IMR-90 (cell line): ENCODE data around the gene B4GALT1.

Source experiments
- BHLHE40 ChIP-seq: fragments of 150-350 bp; IDR thresholded peaks from 2 replicates; pipeline ENCODE4 v1.6.1; 2016; ENCODE audit warnings: mild to moderate bottlenecking, low read depth, low read length
- CEBPB ChIP-seq: IDR thresholded peaks from 2 replicates; pipeline ENCODE4 v1.6.1; 2012; ENCODE audit warnings: low read depth, low read length, improper control_type of control experiment
- MAFK ChIP-seq: IDR thresholded peaks from 2 replicates; pipeline ENCODE4 v1.6.1; 2012; ENCODE audit warnings: low read depth, low read length, improper control_type of control experiment
- MAZ ChIP-seq: IDR thresholded peaks from 2 replicates; pipeline ENCODE4 v1.6.1; 2012; ENCODE audit warnings: low read depth, mild to moderate bottlenecking, low read length, improper control_type of control experiment, moderate library complexity, borderline replicate concordance
- MXI1 ChIP-seq: IDR thresholded peaks from 2 replicates; pipeline ENCODE4 v1.6.1; 2012; ENCODE audit warnings: low read depth, mild to moderate bottlenecking, low read length, moderate library complexity, borderline replicate concordance
- POLR2A ChIP-seq: IDR thresholded peaks from 2 replicates; pipeline ENCODE4 v1.6.1; 2012; ENCODE audit warnings: mild to moderate bottlenecking, low read depth, low read length
- RAD21 ChIP-seq: IDR thresholded peaks from 2 replicates; pipeline ENCODE4 v1.6.1; 2012; ENCODE audit warnings: low read length, improper control_type of control experiment
- RCOR1 ChIP-seq: IDR thresholded peaks from 2 replicates; pipeline ENCODE4 v1.6.1; 2012; ENCODE audit warnings: mild to moderate bottlenecking, low read length, improper control_type of control experiment; ENCODE audit not compliant: insufficient replicate concordance
- RFX5 ChIP-seq: IDR thresholded peaks from 2 replicates; pipeline ENCODE4 v1.8.0; 2012; ENCODE audit warnings: low read depth, mild to moderate bottlenecking, low read length, moderate library complexity
- TF ChIP-seq, protein P1 (sequence below): conservative IDR thresholded peaks from 2 replicates; pipeline ENCODE4 v1.5.1; 2012; ENCODE audit warnings: mild to moderate bottlenecking, low read depth, low read length, improper control_type of control experiment
- TF ChIP-seq, protein P2 (sequence below): fragments of 150-350 bp; IDR thresholded peaks from 2 replicates; pipeline ENCODE4 v1.6.1; 2016; ENCODE audit warnings: low read depth, mild to moderate bottlenecking, low read length, moderate library complexity, borderline replicate concordance
- TF ChIP-seq, protein P3 (sequence below): fragments of 150-350 bp; IDR thresholded peaks from 2 replicates; pipeline ENCODE4 v1.6.1; 2017; ENCODE audit warnings: mild to moderate bottlenecking, antibody characterized with exemption, low read length, low read depth

DNA sequence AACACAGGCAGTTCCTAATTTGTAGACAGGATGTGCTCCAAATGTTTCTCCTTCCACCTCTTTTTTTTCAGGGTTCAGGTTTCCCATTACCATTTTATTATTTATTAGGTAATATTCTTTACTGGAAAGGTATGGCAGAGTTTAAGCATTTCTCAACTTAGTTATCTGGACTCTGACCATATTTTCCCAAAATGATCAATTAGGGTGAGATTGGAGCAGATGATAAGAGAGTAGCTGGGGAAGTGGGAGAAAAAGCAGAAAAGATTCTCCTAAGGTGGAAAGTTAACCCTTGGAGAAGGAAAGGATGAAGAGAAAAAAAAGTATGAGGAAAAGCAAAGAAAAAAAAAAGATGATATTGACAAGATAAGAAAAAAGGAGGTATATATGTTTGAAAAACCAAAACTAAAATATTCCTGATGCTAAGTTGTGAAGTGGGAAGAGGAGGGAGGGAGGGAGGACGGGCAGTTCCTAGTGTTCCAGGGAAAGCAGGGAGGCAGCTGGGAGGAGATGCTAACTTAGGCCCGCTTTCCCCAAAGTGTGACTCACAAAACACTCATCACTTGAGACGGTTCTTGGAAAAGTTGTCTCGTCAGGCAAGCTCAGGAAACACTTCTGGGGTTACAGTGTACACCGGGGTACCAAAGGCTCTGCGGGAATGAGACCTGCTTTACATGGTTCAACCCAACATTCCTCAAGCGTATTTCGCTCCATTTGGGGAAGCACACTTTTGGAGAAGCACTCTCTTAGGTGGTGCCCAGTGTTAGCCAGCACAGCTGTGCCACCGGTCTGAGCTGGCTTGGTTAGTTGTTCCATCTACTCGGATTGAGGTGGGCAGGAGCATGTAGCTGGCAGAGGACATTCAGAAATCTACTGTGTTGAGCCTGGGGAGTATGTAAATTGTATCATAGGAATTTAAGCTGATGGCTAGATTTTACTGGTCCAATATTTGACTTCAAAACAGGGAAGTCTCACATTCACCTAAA is 35.1 kb downstream of the B4GALT1 start:
- peak; percentile 15; the same call in 1 of the 2 replicates for TF ChIP-seq RAD21
- no peak for TF ChIP-seq CEBPB
- TF ChIP-seq, protein P1, sequence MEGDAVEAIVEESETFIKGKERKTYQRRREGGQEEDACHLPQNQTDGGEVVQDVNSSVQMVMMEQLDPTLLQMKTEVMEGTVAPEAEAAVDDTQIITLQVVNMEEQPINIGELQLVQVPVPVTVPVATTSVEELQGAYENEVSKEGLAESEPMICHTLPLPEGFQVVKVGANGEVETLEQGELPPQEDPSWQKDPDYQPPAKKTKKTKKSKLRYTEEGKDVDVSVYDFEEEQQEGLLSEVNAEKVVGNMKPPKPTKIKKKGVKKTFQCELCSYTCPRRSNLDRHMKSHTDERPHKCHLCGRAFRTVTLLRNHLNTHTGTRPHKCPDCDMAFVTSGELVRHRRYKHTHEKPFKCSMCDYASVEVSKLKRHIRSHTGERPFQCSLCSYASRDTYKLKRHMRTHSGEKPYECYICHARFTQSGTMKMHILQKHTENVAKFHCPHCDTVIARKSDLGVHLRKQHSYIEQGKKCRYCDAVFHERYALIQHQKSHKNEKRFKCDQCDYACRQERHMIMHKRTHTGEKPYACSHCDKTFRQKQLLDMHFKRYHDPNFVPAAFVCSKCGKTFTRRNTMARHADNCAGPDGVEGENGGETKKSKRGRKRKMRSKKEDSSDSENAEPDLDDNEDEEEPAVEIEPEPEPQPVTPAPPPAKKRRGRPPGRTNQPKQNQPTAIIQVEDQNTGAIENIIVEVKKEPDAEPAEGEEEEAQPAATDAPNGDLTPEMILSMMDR = no peak
- TF ChIP-seq, protein P2, sequence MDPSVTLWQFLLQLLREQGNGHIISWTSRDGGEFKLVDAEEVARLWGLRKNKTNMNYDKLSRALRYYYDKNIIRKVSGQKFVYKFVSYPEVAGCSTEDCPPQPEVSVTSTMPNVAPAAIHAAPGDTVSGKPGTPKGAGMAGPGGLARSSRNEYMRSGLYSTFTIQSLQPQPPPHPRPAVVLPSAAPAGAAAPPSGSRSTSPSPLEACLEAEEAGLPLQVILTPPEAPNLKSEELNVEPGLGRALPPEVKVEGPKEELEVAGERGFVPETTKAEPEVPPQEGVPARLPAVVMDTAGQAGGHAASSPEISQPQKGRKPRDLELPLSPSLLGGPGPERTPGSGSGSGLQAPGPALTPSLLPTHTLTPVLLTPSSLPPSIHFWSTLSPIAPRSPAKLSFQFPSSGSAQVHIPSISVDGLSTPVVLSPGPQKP = no peak
- no peak for TF ChIP-seq BHLHE40
- no peak for TF ChIP-seq POLR2A
- TF ChIP-seq MAZ = 0 out of 2 replicates have a peak, but pooled peaks have one; percentile 18
- no peak for TF ChIP-seq MXI1
- no peak for TF ChIP-seq RFX5
- peak; percentile 10 for TF ChIP-seq RCOR1
- peak; percentile 50 for TF ChIP-seq MAFK
- TF ChIP-seq, protein P3, sequence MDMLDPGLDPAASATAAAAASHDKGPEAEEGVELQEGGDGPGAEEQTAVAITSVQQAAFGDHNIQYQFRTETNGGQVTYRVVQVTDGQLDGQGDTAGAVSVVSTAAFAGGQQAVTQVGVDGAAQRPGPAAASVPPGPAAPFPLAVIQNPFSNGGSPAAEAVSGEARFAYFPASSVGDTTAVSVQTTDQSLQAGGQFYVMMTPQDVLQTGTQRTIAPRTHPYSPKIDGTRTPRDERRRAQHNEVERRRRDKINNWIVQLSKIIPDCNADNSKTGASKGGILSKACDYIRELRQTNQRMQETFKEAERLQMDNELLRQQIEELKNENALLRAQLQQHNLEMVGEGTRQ = no peak
